ENCODE measurements around the gene RNF114. TPM values are rescaled to one million over a fixed set of nuclear protein-coding genes. Genes with fewer than 3 reads are reported as not detected.
"Not testable (repeated sequence)": the region's sequence is repeated elsewhere in the genome, so short reads cannot be mapped to it uniquely, and the experiment has no call there.

The RNF114 gene
- total and polyA plus RNA-seq, 2 experiments from 2014 or later, result 53.0 to 158 TPM

DNA sequence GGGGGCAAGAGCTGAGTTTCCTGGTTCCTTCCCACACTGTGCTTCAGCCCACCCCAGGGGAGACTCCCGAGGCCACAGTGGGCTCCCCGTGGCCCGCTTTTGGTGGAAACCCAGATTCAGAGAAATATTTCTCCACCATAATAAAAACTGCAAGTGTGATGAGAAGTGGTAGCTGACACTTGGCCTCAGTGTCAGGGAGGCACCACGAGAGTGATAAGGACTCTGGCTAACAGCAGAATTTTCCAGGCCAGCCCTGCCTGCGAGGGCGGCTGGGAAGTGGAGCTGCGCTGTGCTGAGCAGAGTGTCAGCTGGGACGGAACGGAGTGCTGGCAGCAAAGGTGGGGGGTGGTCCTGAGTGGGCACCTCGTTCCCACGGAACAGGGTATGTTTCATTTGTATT lies 43.4 kb upstream of the RNF114 start:
- DNase-seq (ENCODE audit: low read depth in 1 of 2, low spot score in 1 of 2), result peak; percentile 43 to 51
- no peaks in the 10 kb centered on the region for H3K27me3 ChIP-seq
- no peaks in the 10 kb centered on the region for H3K9me3 ChIP-seq (ENCODE audit: low read depth)
- H3K27ac ChIP-seq, result peak overlapping the region; percentile 88
- H3K4me1 ChIP-seq (ENCODE audit: low read depth), result peaks cover 37% of the 10 kb centered on the region
- TF ChIP-seq, protein P1, sequence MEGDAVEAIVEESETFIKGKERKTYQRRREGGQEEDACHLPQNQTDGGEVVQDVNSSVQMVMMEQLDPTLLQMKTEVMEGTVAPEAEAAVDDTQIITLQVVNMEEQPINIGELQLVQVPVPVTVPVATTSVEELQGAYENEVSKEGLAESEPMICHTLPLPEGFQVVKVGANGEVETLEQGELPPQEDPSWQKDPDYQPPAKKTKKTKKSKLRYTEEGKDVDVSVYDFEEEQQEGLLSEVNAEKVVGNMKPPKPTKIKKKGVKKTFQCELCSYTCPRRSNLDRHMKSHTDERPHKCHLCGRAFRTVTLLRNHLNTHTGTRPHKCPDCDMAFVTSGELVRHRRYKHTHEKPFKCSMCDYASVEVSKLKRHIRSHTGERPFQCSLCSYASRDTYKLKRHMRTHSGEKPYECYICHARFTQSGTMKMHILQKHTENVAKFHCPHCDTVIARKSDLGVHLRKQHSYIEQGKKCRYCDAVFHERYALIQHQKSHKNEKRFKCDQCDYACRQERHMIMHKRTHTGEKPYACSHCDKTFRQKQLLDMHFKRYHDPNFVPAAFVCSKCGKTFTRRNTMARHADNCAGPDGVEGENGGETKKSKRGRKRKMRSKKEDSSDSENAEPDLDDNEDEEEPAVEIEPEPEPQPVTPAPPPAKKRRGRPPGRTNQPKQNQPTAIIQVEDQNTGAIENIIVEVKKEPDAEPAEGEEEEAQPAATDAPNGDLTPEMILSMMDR (IDR thresholded peaks at IDR 0.05; ENCODE audit: low read depth, low read length), result no peak
- no peaks in the 10 kb centered on the region for H3K36me3 ChIP-seq
- no peak overlapping the region for H3K4me3 ChIP-seq

DNA sequence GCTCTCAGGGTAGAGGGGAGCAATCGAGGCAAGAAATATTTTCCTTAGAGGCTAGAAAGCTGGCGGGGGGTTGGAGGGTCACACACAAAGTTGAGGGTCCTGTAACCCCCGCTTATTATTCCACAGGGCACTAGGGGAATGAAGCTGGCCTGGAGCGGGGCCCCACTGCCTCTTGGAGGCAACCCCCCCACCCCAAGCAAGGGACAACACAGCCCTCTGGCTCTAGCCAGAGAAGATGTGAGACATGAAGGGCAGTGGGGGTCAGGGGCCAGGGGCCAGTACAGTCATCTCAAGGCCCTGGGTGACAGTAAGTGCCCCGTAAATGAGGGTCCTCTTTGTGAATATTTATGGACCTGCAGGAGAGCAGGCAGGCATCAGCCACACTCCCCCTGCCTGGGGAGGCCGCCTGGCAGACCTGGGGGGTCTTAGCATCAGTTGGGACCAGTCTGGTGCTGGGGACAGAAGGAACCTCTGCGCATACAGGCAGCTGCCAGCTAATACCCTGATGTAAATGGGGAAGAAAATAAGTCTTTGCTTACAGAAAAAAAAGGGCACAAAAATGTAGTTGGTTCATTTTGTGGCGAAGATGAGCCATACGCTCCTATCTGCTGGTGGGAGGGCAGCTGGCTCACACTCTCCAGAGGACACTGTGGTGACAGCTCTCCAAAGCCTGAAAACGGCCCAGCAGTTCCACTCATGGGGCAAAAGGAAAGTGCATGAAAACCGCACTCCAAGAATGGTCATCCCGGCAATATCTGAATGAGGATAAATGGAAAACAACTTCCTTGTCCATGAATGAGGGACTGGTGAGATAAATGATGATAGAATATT lies 42.7 kb upstream of the RNF114 start:
- Histone ChIP-seq H3K4me3 (no peak overlapping the region), H3K36me3 (no peaks in the 10 kb centered on the region), H3K27ac (peak overlapping the region; percentile 88), H3K4me1 (ENCODE audit: low read depth) (peaks cover 33% of the 10 kb centered on the region), H3K27me3 (no peaks in the 10 kb centered on the region), H3K9me3 (ENCODE audit: low read depth) (no peaks in the 10 kb centered on the region)
- DNase-seq (ENCODE audit: low read depth in 1 of 2, low spot score in 1 of 2), result peak in 1 of 2 donors; percentile 30
- TF ChIP-seq, protein P1 (IDR thresholded peaks at IDR 0.05; ENCODE audit: low read depth, low read length), result no peak

DNA sequence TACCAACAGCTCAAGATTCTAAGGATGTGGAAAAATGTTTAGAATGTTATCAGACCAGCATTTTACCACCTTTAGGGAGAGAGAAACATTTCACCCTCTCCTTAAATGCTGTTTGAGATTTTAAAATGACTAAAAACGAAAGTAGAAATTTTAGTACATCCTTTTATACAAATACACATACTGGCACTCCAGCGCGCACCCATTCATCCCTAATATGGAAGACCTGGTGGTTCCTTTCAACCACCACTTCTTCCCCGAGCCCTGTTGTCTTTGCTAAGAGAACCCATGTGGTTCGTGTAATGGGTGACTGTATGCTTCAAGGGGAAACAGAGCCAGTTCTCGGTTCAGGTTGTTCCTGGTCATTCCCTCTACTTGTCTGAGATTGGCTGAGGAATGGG lies 42.1 kb upstream of the RNF114 start:
- no peak for DNase-seq (ENCODE audit: low read depth in 1 of 2, low spot score in 1 of 2)
- H3K27ac ChIP-seq, result peak overlapping the region; percentile 3
- TF ChIP-seq, protein P1 (IDR thresholded peaks at IDR 0.05; ENCODE audit: low read depth, low read length), result no peak
- H3K4me3 ChIP-seq, result no peak overlapping the region
- H3K27me3 ChIP-seq, result no peaks in the 10 kb centered on the region
- H3K9me3 ChIP-seq (ENCODE audit: low read depth), result no peaks in the 10 kb centered on the region
- H3K36me3 ChIP-seq, result no peaks in the 10 kb centered on the region
- peaks cover 33% of the 10 kb centered on the region for H3K4me1 ChIP-seq (ENCODE audit: low read depth)

DNA sequence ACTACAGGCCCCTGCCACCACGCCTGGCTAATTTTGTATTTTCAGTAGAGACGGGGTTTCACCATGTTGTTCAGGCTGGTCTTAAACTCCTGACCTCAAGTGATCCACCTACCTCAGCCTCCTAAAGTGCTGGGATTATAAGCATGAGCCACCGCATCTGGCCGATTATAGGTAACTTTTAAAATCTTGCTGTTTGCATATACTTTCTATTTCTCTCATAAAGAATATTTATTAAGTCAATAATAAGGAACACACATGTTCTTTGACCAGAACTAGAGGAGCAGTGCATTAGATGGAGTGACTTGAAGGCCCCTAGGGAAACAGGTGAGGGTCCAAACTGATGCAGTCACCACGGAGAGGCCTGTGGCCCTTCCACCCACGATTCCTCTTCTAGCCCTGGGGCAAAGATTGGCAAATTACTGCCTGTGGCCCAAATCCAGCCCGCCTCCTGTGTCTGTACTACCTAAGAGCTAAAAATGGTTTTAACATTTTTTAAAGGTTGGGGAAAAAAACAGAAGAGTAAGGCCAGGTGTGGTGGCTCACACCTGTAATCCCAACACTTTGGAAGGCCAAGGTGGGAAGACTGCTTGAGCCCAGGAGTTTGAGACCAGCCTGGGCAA lies 40.6 kb upstream of the RNF114 start:
- not testable (repeated sequence) for H3K4me3 ChIP-seq; H3K9me3 ChIP-seq (ENCODE audit: low read depth); DNase-seq (ENCODE audit: low read depth in 1 of 2, low spot score in 1 of 2); H3K36me3 ChIP-seq; H3K27ac ChIP-seq; H3K27me3 ChIP-seq
- peaks cover 31% of the 10 kb centered on the region for H3K4me1 ChIP-seq (ENCODE audit: low read depth)

DNA sequence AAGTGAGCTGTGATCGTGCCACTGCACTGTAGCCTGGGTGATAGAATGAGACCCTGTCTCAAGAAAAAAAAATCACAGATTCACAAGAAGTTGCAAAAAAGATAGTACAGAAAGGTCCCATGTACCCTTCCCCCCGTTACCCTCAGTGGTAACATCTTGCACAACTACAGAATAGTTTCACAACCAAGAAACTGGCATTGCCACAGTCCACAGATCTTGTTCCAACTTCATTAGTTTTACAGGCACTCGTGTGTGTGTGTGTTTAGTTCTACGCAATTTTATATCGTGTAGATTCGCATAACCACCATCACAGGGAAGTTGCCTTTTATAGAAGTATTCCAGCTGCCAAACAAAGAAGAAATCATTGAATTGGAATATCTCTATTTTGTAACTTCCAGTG lies 40.0 kb upstream of the RNF114 start:
- no peak for DNase-seq (ENCODE audit: low read depth in 1 of 2, low spot score in 1 of 2)
- Histone ChIP-seq H3K9me3 (ENCODE audit: low read depth) (no peaks in the 10 kb centered on the region), H3K27ac (no peak overlapping the region), H3K36me3 (no peaks in the 10 kb centered on the region), H3K27me3 (no peaks in the 10 kb centered on the region), H3K4me1 (ENCODE audit: low read depth) (peaks cover 25% of the 10 kb centered on the region), H3K4me3 (no peak overlapping the region)
- TF ChIP-seq, protein P1 (IDR thresholded peaks at IDR 0.05; ENCODE audit: low read depth, low read length), result no peak
